ENCODE results near the gene F10. TPM values are rescaled to one million over a fixed set of nuclear protein-coding genes. Genes with fewer than 3 reads are reported as not detected.

Gene F10
- total and polyA plus RNA-seq, 2 of the 13 experiments (the other 11 are each of a cell fraction or from before 2014, with no cell fraction given) = 58.4 to 237 TPM

- TF ChIP-seq ZNF549 (CRISPR knock-in tag; IDR thresholded peaks at IDR 0.05) (no peak), ZNF317 (CRISPR knock-in tag; IDR thresholded peaks at IDR 0.05) (no peak), ZC3H13 (CRISPR knock-in tag; IDR thresholded peaks at IDR 0.05) (no peak), SP5 (CRISPR knock-in tag; IDR thresholded peaks at IDR 0.05; ENCODE audit: borderline replicate concordance, low read depth) (peak; percentile 56; the same call in 1 of the 2 replicates), ZSCAN12 (CRISPR knock-in tag; IDR thresholded peaks at IDR 0.05) (0 out of 2 replicates have a peak, but pooled peaks have one; percentile 11), HMGXB3 (CRISPR knock-in tag; IDR thresholded peaks at IDR 0.05; ENCODE audit: borderline replicate concordance) (0 out of 2 replicates have a peak, but pooled peaks have one; percentile 66), NKX3-1 (CRISPR knock-in tag; IDR thresholded peaks at IDR 0.05) (no peak; the same call in none of the 2 replicates), ELK4 (CRISPR knock-in tag; IDR thresholded peaks at IDR 0.05; ENCODE audit: borderline replicate concordance) (no peak), RBFOX2 (IDR thresholded peaks at IDR 0.05; ENCODE audit: low read depth, low read length) (no peak), ZNF800 (CRISPR knock-in tag; IDR thresholded peaks at IDR 0.05) (no peak), PRPF4 (IDR thresholded peaks at IDR 0.05; ENCODE audit: low read depth, low read length, poor library complexity, severe bottlenecking) (no peak), CAMTA2 (CRISPR knock-in tag; IDR thresholded peaks at IDR 0.05; ENCODE audit: borderline replicate concordance) (no peak)
- TF ChIP-seq, protein P1, sequence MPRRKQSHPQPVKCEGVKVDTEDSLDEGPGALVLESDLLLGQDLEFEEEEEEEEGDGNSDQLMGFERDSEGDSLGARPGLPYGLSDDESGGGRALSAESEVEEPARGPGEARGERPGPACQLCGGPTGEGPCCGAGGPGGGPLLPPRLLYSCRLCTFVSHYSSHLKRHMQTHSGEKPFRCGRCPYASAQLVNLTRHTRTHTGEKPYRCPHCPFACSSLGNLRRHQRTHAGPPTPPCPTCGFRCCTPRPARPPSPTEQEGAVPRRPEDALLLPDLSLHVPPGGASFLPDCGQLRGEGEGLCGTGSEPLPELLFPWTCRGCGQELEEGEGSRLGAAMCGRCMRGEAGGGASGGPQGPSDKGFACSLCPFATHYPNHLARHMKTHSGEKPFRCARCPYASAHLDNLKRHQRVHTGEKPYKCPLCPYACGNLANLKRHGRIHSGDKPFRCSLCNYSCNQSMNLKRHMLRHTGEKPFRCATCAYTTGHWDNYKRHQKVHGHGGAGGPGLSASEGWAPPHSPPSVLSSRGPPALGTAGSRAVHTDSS (CRISPR knock-in tag; conservative IDR thresholded peaks at IDR 0.05) = no peak
- TF ChIP-seq, protein P2, sequence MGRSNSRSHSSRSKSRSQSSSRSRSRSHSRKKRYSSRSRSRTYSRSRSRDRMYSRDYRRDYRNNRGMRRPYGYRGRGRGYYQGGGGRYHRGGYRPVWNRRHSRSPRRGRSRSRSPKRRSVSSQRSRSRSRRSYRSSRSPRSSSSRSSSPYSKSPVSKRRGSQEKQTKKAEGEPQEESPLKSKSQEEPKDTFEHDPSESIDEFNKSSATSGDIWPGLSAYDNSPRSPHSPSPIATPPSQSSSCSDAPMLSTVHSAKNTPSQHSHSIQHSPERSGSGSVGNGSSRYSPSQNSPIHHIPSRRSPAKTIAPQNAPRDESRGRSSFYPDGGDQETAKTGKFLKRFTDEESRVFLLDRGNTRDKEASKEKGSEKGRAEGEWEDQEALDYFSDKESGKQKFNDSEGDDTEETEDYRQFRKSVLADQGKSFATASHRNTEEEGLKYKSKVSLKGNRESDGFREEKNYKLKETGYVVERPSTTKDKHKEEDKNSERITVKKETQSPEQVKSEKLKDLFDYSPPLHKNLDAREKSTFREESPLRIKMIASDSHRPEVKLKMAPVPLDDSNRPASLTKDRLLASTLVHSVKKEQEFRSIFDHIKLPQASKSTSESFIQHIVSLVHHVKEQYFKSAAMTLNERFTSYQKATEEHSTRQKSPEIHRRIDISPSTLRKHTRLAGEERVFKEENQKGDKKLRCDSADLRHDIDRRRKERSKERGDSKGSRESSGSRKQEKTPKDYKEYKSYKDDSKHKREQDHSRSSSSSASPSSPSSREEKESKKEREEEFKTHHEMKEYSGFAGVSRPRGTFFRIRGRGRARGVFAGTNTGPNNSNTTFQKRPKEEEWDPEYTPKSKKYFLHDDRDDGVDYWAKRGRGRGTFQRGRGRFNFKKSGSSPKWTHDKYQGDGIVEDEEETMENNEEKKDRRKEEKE (IDR thresholded peaks at IDR 0.05) = no peak
- TF ChIP-seq, protein P3, sequence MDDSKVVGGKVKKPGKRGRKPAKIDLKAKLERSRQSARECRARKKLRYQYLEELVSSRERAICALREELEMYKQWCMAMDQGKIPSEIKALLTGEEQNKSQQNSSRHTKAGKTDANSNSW (CRISPR knock-in tag; IDR thresholded peaks at IDR 0.05; ENCODE audit: borderline replicate concordance) = no peak
Observed at GRCh38 chr13:113149711-113150549, 27.3 kb downstream of the F10 start (continued).
